ENCODE results near the gene LDHB. TPM values are rescaled to one million over a fixed set of nuclear protein-coding genes. Genes with fewer than 3 reads are reported as not detected.

LDHB gene
- polyA plus RNA-seq, 1 donor from 2014 or later, result 1,039 TPM

DNA sequence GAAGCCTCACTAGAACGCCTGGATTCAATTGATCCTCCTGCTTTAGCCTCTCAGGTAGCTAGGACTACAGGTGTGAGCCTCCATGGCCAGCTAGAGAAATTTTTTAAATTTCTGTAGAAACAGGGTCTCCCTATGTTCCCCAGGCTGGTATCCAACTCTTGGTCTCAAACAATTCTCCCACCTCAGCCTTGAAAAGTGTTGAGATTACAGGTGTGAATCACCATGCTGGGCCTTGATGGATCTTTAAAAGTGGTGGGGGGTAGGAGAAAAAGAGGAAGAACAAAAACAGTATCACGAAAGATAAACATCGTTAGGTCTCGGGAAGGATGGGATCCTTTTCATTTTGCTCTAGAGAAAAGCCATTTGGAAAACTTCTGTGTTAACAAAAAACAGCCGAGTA, 57.4 kb downstream of the LDHB start:
- no peak overlapping the region for H3K4me3 ChIP-seq (ENCODE audit: low read length)
- TF ChIP-seq TAF1 (IDR thresholded peaks at IDR 0.05; ENCODE audit: low read depth), result no peak
- no peak for TF ChIP-seq MXI1 (conservative IDR thresholded peaks at IDR 0.05; ENCODE audit: poor library complexity, severe bottlenecking)
- TF ChIP-seq EZH2 (IDR thresholded peaks at IDR 0.05; ENCODE audit: borderline replicate concordance, insufficient read depth, low read length, poor library complexity, severe bottlenecking), result no peak
- TF ChIP-seq, protein P1, sequence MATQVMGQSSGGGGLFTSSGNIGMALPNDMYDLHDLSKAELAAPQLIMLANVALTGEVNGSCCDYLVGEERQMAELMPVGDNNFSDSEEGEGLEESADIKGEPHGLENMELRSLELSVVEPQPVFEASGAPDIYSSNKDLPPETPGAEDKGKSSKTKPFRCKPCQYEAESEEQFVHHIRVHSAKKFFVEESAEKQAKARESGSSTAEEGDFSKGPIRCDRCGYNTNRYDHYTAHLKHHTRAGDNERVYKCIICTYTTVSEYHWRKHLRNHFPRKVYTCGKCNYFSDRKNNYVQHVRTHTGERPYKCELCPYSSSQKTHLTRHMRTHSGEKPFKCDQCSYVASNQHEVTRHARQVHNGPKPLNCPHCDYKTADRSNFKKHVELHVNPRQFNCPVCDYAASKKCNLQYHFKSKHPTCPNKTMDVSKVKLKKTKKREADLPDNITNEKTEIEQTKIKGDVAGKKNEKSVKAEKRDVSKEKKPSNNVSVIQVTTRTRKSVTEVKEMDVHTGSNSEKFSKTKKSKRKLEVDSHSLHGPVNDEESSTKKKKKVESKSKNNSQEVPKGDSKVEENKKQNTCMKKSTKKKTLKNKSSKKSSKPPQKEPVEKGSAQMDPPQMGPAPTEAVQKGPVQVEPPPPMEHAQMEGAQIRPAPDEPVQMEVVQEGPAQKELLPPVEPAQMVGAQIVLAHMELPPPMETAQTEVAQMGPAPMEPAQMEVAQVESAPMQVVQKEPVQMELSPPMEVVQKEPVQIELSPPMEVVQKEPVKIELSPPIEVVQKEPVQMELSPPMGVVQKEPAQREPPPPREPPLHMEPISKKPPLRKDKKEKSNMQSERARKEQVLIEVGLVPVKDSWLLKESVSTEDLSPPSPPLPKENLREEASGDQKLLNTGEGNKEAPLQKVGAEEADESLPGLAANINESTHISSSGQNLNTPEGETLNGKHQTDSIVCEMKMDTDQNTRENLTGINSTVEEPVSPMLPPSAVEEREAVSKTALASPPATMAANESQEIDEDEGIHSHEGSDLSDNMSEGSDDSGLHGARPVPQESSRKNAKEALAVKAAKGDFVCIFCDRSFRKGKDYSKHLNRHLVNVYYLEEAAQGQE (IDR thresholded peaks at IDR 0.05; ENCODE audit: borderline replicate concordance), result no peak
- no peak for TF ChIP-seq POLR2AphosphoS5 (IDR thresholded peaks at IDR 0.05)
- TF ChIP-seq RAD21 (conservative IDR thresholded peaks at IDR 0.05), result no peak
- TF ChIP-seq, protein P2, sequence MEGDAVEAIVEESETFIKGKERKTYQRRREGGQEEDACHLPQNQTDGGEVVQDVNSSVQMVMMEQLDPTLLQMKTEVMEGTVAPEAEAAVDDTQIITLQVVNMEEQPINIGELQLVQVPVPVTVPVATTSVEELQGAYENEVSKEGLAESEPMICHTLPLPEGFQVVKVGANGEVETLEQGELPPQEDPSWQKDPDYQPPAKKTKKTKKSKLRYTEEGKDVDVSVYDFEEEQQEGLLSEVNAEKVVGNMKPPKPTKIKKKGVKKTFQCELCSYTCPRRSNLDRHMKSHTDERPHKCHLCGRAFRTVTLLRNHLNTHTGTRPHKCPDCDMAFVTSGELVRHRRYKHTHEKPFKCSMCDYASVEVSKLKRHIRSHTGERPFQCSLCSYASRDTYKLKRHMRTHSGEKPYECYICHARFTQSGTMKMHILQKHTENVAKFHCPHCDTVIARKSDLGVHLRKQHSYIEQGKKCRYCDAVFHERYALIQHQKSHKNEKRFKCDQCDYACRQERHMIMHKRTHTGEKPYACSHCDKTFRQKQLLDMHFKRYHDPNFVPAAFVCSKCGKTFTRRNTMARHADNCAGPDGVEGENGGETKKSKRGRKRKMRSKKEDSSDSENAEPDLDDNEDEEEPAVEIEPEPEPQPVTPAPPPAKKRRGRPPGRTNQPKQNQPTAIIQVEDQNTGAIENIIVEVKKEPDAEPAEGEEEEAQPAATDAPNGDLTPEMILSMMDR (IDR thresholded peaks at IDR 0.05; ENCODE audit: poor library complexity, severe bottlenecking), result no peak
- TF ChIP-seq EP300 (conservative IDR thresholded peaks at IDR 0.05; ENCODE audit: poor library complexity, severe bottlenecking), result no peak
- TF ChIP-seq SMC3 (conservative IDR thresholded peaks at IDR 0.05; ENCODE audit: poor library complexity), result no peak
- no peaks in the 10 kb centered on the region for H3F3A ChIP-seq (ENCODE audit: insufficient read depth, low read length, poor library complexity, severe bottlenecking)
- no peaks in the 10 kb centered on the region for H3K9me2 ChIP-seq (ENCODE audit: insufficient read depth, low read length)
- H3K36me3 ChIP-seq (ENCODE audit: insufficient read depth, low read length), result no peaks in the 10 kb centered on the region
- H3K27me3 ChIP-seq (ENCODE audit: insufficient read depth, low read depth, low read length), result no peaks in the 10 kb centered on the region
- H3K27ac ChIP-seq (ENCODE audit: low read length), result no peak overlapping the region
- H3K9ac ChIP-seq (ENCODE audit: low read length), result no peak overlapping the region
- H3K9me3 ChIP-seq (ENCODE audit: low read length), result no peaks in the 10 kb centered on the region
- no peak overlapping the region for H2AFZ ChIP-seq (ENCODE audit: low read depth, low read length)
- H3K79me2 ChIP-seq (replicated peaks; ENCODE audit: insufficient read depth, low read length), result no peaks in the 10 kb centered on the region
- H4K20me1 ChIP-seq (ENCODE audit: insufficient read depth), result no peaks in the 10 kb centered on the region
- no peak overlapping the region for H3K4me2 ChIP-seq (ENCODE audit: low read length)

DNA sequence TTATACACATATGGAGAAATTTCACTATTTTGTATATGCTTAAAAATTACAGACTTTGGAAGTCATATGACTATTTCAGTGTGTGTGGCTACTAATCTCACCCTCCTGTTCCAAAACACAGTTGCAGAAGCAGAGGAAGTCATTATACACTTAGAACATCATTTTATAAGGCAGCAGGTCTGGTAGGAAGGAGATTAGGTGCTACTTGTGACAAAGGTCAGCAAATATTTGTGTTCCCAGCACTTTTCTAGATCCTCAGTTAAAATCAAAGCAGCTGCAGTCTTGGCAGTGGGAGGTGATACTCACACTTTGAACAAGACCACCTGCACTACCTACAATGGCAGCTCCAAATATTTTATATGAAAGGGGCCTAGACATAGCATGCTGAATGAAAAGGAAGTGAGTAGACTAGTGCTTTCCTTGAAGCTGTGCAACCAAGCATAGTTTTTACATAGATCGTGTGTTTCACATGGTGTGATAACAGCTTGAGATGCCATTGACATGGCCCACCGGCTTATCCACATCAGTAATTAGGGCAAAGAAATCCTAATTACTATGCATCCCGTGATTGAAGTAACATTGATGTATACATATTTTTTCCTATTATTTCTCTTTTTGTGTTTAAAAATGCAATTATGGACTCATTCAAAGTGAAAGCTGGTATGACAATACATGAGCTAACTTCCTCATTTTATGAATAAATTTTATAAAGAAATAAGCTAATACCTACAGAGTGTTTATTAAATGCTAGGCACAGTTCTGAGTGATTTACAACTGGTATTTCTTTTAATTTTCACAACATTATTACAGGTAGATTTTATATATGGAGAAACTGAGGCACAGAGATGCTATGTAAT, 58.3 kb downstream of the LDHB start:
- no peaks in the 10 kb centered on the region for H3K9me2 ChIP-seq (ENCODE audit: insufficient read depth, low read length)
- no peaks in the 10 kb centered on the region for H3K9me3 ChIP-seq (ENCODE audit: low read length)
- H3K79me2 ChIP-seq (replicated peaks; ENCODE audit: insufficient read depth, low read length), result no peaks in the 10 kb centered on the region
- no peak overlapping the region for H3K9ac ChIP-seq (ENCODE audit: low read length)
- H3K27me3 ChIP-seq (ENCODE audit: insufficient read depth, low read depth, low read length), result no peaks in the 10 kb centered on the region
- H3F3A ChIP-seq (ENCODE audit: insufficient read depth, low read length, poor library complexity, severe bottlenecking), result no peaks in the 10 kb centered on the region
- TF ChIP-seq MXI1 (conservative IDR thresholded peaks at IDR 0.05; ENCODE audit: poor library complexity, severe bottlenecking) (no peak), RAD21 (conservative IDR thresholded peaks at IDR 0.05) (no peak), POLR2AphosphoS5 (IDR thresholded peaks at IDR 0.05) (no peak), SMC3 (conservative IDR thresholded peaks at IDR 0.05; ENCODE audit: poor library complexity) (no peak), TAF1 (IDR thresholded peaks at IDR 0.05; ENCODE audit: low read depth) (no peak)
- TF ChIP-seq, protein P2 (IDR thresholded peaks at IDR 0.05; ENCODE audit: poor library complexity, severe bottlenecking), result no peak
- TF ChIP-seq, protein P1 (IDR thresholded peaks at IDR 0.05; ENCODE audit: borderline replicate concordance), result no peak
- no peak overlapping the region for H2AFZ ChIP-seq (ENCODE audit: low read depth, low read length)
- H4K20me1 ChIP-seq (ENCODE audit: insufficient read depth), result no peaks in the 10 kb centered on the region
- no peak overlapping the region for H3K4me2 ChIP-seq (ENCODE audit: low read length)
- H3K27ac ChIP-seq (ENCODE audit: low read length), result no peak overlapping the region
- H3K4me3 ChIP-seq (ENCODE audit: low read length), result no peak overlapping the region
- no peaks in the 10 kb centered on the region for H3K36me3 ChIP-seq (ENCODE audit: insufficient read depth, low read length)
